Epidermal melanocyte (primary cell): Measurements from ENCODE around the gene CDC42BPB.

ENCODE experiments used
- DNase-seq: peaks from one replicate; pipeline ENCODE4 v3.0.0; 2011; ENCODE audit warnings: low spot score; ENCODE audit not compliant: insufficient read length

The CDC42BPB gene

GRCh38 chr14:103019236-103019635 lies 38.1 kb downstream of the CDC42BPB start:
- no peak for DNase-seq

GRCh38 chr14:103016594-103016993 lies 40.8 kb downstream of the CDC42BPB start:
- no peak for DNase-seq

- DNase-seq = no peak
Observed at GRCh38 chr14:103016071-103016470, 41.3 kb downstream of the CDC42BPB start.

GRCh38 chr14:103015426-103015825 lies 41.9 kb downstream of the CDC42BPB start:
- DNase-seq = no peak

GRCh38 chr14:103014466-103015228 lies 42.7 kb downstream of the CDC42BPB start:
- DNase-seq = no peak

GRCh38 chr14:103013028-103013427 lies 44.3 kb downstream of the CDC42BPB start:
- DNase-seq = no peak

- no peak for DNase-seq
Observed at GRCh38 chr14:103009559-103009958, 47.8 kb downstream of the CDC42BPB start.

GRCh38 chr14:103008768-103009357 lies 48.5 kb downstream of the CDC42BPB start:
- no peak for DNase-seq

GRCh38 chr14:103008126-103008525 lies 49.2 kb downstream of the CDC42BPB start:
- DNase-seq = no peak

GRCh38 chr14:103007555-103007954 lies 49.8 kb downstream of the CDC42BPB start:
- no peak for DNase-seq

- DNase-seq = no peak
Observed at GRCh38 chr14:103006991-103007520, 50.3 kb downstream of the CDC42BPB start.

- DNase-seq = no peak
Observed at GRCh38 chr14:103006106-103006505, 51.2 kb downstream of the CDC42BPB start.

GRCh38 chr14:103003850-103004249 lies 53.5 kb downstream of the CDC42BPB start:
- no peak for DNase-seq

GRCh38 chr14:103003351-103003615 lies 54.1 kb downstream of the CDC42BPB start:
- DNase-seq = no peak

GRCh38 chr14:103002578-103003350 lies 54.6 kb downstream of the CDC42BPB start:
- DNase-seq = no peak

GRCh38 chr14:103001651-103002396 lies 55.5 kb downstream of the CDC42BPB start:
- no peak for DNase-seq

- no peak for DNase-seq
Observed at GRCh38 chr14:103001226-103001625, 56.1 kb downstream of the CDC42BPB start.

- DNase-seq = no peak
Observed at GRCh38 chr14:103000291-103000921, 56.9 kb downstream of the CDC42BPB start.

GRCh38 chr14:102999227-102999895 lies 58.0 kb downstream of the CDC42BPB start:
- DNase-seq = no peak

- DNase-seq = no peak
Observed at GRCh38 chr14:102998393-102998792, 59.0 kb downstream of the CDC42BPB start.

- DNase-seq = no peak
Observed at GRCh38 chr14:102996941-102997340, 60.4 kb downstream of the CDC42BPB start.
